DOHH2 (cell line): ENCODE data around the gene DSCAML1.

Experiments
- H3F3A ChIP-seq: fragments of 200-600 bp; sonication (generic), shearing (Covaris generic); 2 replicates; pipeline ENCODE4 v1.6.0; 2016; ENCODE audit warnings: antibody characterized with exemption, mild to moderate bottlenecking; ENCODE audit not compliant: control insufficient read depth, insufficient read depth
- H3K27ac ChIP-seq: fragments of 200-600 bp; sonication (generic); 2 replicates; pipeline ENCODE4 v1.5.1; 2014; ENCODE audit warnings: low read depth, mild to moderate bottlenecking, low read length, moderate library complexity
- H3K27me3 ChIP-seq: fragments of 200-600 bp; sonication (generic); 2 replicates; pipeline ENCODE4 v1.6.1; 2014; ENCODE audit warnings: mild to moderate bottlenecking, low read length, mixed read lengths; ENCODE audit not compliant: control insufficient read depth
- H3K36me3 ChIP-seq: fragments of 200-600 bp; sonication (generic); 2 replicates; pipeline ENCODE4 v1.6.1; 2014; ENCODE audit warnings: mild to moderate bottlenecking, low read length, moderate library complexity, mixed read lengths; ENCODE audit not compliant: control insufficient read depth
- H3K4me1 ChIP-seq: fragments of 200-600 bp; sonication (generic); 2 replicates; pipeline ENCODE4 v1.6.1; 2014; ENCODE audit warnings: mild to moderate bottlenecking, low read length, mixed read lengths; ENCODE audit not compliant: control insufficient read depth
- H3K4me2 ChIP-seq: fragments of 200-600 bp; sonication (generic); 2 replicates; pipeline ENCODE4 v1.6.0; 2014; ENCODE audit warnings: mild to moderate bottlenecking, low read length, moderate library complexity
- H3K4me3 ChIP-seq: fragments of 200-600 bp; sonication (generic); 2 replicates; pipeline ENCODE4 v1.5.1; 2014; ENCODE audit warnings: mild to moderate bottlenecking, low read length, mixed read lengths
- H3K79me2 ChIP-seq: fragments of 200-600 bp; sonication (generic); 2 replicates; pipeline ENCODE4 v1.6.1; 2014; ENCODE audit warnings: mild to moderate bottlenecking, low read length, mixed read lengths; ENCODE audit not compliant: control insufficient read depth
- H3K9me2 ChIP-seq: fragments of 200-600 bp; sonication (generic); replicated peaks from 2 replicates; pipeline ENCODE4 v1.6.1; 2014; ENCODE audit warnings: mild to moderate bottlenecking, low read length, mixed read lengths; ENCODE audit not compliant: control insufficient read depth
- H3K9me3 ChIP-seq: fragments of 200-600 bp; sonication (generic); 2 replicates; pipeline ENCODE4 v1.6.1; 2014; ENCODE audit warnings: antibody characterized with exemption, low read length, mixed read lengths; ENCODE audit not compliant: control insufficient read depth, insufficient read depth
- H4K20me1 ChIP-seq: fragments of 200-600 bp; sonication (generic); 2 replicates; pipeline ENCODE4 v1.6.0; 2014; ENCODE audit warnings: low read depth, mild to moderate bottlenecking, antibody characterized with exemption, low read length, moderate library complexity; ENCODE audit not compliant: control insufficient read depth, insufficient read depth
- EZH2phosphoT487 ChIP-seq: fragments of 200-600 bp; sonication (generic); IDR thresholded peaks from 2 replicates; pipeline ENCODE4 v1.6.1; 2017; ENCODE audit warnings: borderline replicate concordance, mild to moderate bottlenecking, antibody characterized with exemption, low read length, moderate library complexity, mixed read lengths
- TF ChIP-seq, protein P1 (sequence below): fragments of 200-600 bp; sonication (generic); IDR thresholded peaks from one replicate; pipeline ENCODE4 v1.5.1; 2014; ENCODE audit warnings: antibody characterized with exemption, mild to moderate bottlenecking, low read depth, low read length; ENCODE audit not compliant: poor library complexity, severe bottlenecking

DSCAML1 gene

DNA sequence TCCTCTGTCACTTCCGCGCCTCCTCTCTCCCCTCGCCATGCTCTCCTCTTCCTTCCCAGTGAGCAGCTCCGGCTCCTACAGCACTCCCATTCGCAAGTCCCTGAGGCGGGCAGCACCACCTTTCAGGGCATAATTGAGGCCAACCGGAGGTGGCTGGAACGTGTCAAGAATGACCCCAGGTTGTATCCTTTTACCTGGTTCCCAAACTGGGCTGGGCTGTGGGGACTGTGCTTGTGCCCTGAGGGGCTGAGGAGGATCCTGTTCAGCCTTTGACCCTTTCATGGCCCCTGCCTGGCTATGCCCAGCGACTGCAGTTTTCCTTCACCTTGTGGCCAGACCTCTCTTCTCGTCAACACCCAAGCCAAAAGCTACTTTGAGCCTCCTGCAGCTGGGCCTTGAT is 385.3 kb downstream of the DSCAML1 start:
- Histone ChIP-seq H3K27me3 (peaks cover 8% of the 10 kb centered on the region; the same call in 1 of the 2 replicates), H3F3A (no peaks in the 10 kb centered on the region), H3K9me2 (no peaks in the 10 kb centered on the region), H3K79me2 (no peaks in the 10 kb centered on the region), H3K4me2 (no peak overlapping the region), H3K4me3 (no peak overlapping the region), H3K4me1 (no peaks in the 10 kb centered on the region), H3K27ac (no peak overlapping the region), H3K9me3 (no peaks in the 10 kb centered on the region), H4K20me1 (no peaks in the 10 kb centered on the region), H3K36me3 (peaks cover 15% of the 10 kb centered on the region; the same call in 1 of the 2 replicates)
- TF ChIP-seq EZH2phosphoT487: no peak
- TF ChIP-seq, protein P1, sequence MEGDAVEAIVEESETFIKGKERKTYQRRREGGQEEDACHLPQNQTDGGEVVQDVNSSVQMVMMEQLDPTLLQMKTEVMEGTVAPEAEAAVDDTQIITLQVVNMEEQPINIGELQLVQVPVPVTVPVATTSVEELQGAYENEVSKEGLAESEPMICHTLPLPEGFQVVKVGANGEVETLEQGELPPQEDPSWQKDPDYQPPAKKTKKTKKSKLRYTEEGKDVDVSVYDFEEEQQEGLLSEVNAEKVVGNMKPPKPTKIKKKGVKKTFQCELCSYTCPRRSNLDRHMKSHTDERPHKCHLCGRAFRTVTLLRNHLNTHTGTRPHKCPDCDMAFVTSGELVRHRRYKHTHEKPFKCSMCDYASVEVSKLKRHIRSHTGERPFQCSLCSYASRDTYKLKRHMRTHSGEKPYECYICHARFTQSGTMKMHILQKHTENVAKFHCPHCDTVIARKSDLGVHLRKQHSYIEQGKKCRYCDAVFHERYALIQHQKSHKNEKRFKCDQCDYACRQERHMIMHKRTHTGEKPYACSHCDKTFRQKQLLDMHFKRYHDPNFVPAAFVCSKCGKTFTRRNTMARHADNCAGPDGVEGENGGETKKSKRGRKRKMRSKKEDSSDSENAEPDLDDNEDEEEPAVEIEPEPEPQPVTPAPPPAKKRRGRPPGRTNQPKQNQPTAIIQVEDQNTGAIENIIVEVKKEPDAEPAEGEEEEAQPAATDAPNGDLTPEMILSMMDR: no peak

DNA sequence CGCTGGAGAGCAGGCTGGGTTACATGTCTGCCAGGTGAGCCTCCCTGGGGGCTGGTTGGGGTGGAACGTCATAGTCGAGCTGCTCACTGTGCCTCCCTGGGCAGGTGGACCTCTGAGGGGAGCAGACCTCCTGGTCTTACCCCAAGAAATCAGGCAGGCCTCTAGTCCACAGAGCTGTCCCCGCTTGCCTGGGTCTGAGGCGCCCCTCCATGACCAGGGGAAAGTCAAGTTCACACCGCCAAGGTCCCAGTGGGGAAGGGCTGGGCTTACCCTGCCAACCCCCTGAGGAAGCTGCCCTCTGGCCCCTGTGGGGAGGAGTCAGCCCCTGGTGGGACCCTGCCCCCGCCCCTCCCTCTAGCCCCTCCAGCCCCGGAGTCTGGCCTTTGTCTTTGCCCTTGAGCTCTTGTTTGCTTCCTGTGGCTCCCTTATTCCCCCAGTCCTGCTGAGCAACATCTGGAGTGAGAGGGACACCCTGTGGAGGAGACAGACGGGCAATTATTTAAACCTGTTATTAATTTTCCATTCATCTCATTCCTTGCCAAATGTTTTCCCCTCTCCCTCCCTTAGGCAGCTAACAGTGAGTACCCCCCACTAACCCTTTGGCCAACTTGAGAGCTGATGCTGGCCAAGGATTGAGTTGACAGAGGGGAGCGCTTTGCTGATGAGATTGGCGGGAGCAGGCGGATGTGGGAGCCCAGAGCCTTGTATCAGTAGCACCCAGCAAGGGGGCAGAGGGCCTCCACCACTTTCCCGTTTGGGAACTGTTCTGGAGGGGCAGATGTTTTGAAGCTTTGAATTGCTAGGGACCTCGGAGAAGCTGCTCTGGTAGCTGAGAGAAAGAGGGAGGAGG is 385.9 kb downstream of the DSCAML1 start:
- H3F3A ChIP-seq: no peaks in the 10 kb centered on the region
- no peaks in the 10 kb centered on the region for H3K79me2 ChIP-seq
- 0 out of 2 replicates have a peak, but pooled peaks cover 7% of the 10 kb centered on the region for H3K27me3 ChIP-seq
- no peaks in the 10 kb centered on the region for H3K9me2 ChIP-seq
- no peaks in the 10 kb centered on the region for H3K9me3 ChIP-seq
- no peak for TF ChIP-seq EZH2phosphoT487
- TF ChIP-seq, protein P1: no peak
- H3K4me2 ChIP-seq: no peak overlapping the region
- no peak overlapping the region for H3K27ac ChIP-seq
- H3K36me3 ChIP-seq: peaks cover 19% of the 10 kb centered on the region; the same call in 1 of the 2 replicates
- no peaks in the 10 kb centered on the region for H4K20me1 ChIP-seq
- H3K4me3 ChIP-seq: no peak overlapping the region
- no peaks in the 10 kb centered on the region for H3K4me1 ChIP-seq

DNA sequence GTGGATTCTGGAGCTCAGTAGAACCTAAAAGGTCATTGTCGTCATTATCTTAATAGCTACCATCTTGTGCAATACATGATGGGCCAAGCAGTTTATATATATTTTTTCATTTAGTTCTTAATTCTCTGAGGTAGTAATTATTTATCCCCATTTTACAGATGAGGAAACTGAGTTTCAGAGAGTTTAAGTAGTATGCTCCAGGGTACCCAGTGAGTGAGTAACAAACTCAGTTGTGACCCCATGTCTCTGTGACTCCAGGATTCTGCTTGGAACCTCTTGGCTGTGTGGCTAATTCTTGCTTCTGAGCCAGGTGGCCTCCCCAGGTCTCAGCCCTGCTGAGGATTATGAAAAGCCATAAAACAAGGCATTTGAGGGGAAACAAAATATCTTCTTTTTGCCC is 386.8 kb downstream of the DSCAML1 start:
- Histone ChIP-seq H3K27me3 (0 out of 2 replicates have a peak, but pooled peaks cover 2% of the 10 kb centered on the region), H4K20me1 (no peaks in the 10 kb centered on the region), H3K9me3 (peaks cover 2% of the 10 kb centered on the region; the same call in 1 of the 2 replicates), H3K79me2 (no peaks in the 10 kb centered on the region), H3K4me2 (no peak overlapping the region), H3F3A (no peaks in the 10 kb centered on the region), H3K9me2 (no peaks in the 10 kb centered on the region), H3K27ac (no peak overlapping the region), H3K4me3 (no peak overlapping the region), H3K4me1 (no peaks in the 10 kb centered on the region), H3K36me3 (peaks cover 25% of the 10 kb centered on the region)
- no peak for TF ChIP-seq EZH2phosphoT487
- TF ChIP-seq, protein P1: no peak
